ENCODE measurements around the gene ANTXR1.
"Not testable (repeated sequence)": the region's sequence is repeated elsewhere in the genome, so short reads cannot be mapped to it uniquely, and the experiment has no call there.

ANTXR1 gene

GRCh38 chr2:69210385-69210784, 197.4 kb downstream of the ANTXR1 start:
- no peak for DNase-seq (ENCODE audit: low spot score)

GRCh38 chr2:69211048-69211447, 198.1 kb downstream of the ANTXR1 start:
- no peak for DNase-seq (ENCODE audit: low spot score)

- DNase-seq (ENCODE audit: low spot score), result no peak
These were observed 198.7 kb downstream of the ANTXR1 start for GRCh38 chr2:69211686-69212085.

GRCh38 chr2:69212238-69213028, 199.5 kb downstream of the ANTXR1 start:
- no peak for DNase-seq (ENCODE audit: low spot score)

GRCh38 chr2:69213201-69213600, 200.2 kb downstream of the ANTXR1 start:
- DNase-seq (ENCODE audit: low spot score), result no peak

GRCh38 chr2:69213782-69214181, 200.8 kb downstream of the ANTXR1 start:
- no peak for DNase-seq (ENCODE audit: low spot score)

- no peak for DNase-seq (ENCODE audit: low spot score)
These were observed 201.9 kb downstream of the ANTXR1 start for GRCh38 chr2:69214898-69215297.

GRCh38 chr2:69216535-69217332, 203.8 kb downstream of the ANTXR1 start:
- no peak for DNase-seq (ENCODE audit: low spot score)

GRCh38 chr2:69217333-69218080, 204.5 kb downstream of the ANTXR1 start:
- no peak for DNase-seq (ENCODE audit: low spot score)

GRCh38 chr2:69221512-69221911, 208.5 kb downstream of the ANTXR1 start:
- no peak for DNase-seq (ENCODE audit: low spot score)

GRCh38 chr2:69221960-69222751, 209.2 kb downstream of the ANTXR1 start:
- no peak for DNase-seq (ENCODE audit: low spot score)

GRCh38 chr2:69222953-69223658, 210.1 kb downstream of the ANTXR1 start:
- DNase-seq (ENCODE audit: low spot score), result peak; percentile 34

GRCh38 chr2:69223759-69224511, 211.0 kb downstream of the ANTXR1 start:
- DNase-seq (ENCODE audit: low spot score), result no peak

- no peak for DNase-seq (ENCODE audit: low spot score)
These were observed 211.5 kb downstream of the ANTXR1 start for GRCh38 chr2:69224512-69224837.

GRCh38 chr2:69225933-69226332, 213.0 kb downstream of the ANTXR1 start:
- no peak for DNase-seq (ENCODE audit: low spot score)

GRCh38 chr2:69226903-69227302, 213.9 kb downstream of the ANTXR1 start:
- no peak for DNase-seq (ENCODE audit: low spot score)

GRCh38 chr2:69227716-69228115, 214.7 kb downstream of the ANTXR1 start:
- no peak for DNase-seq (ENCODE audit: low spot score)

- DNase-seq (ENCODE audit: low spot score), result not testable (repeated sequence)
These were observed 218.0 kb downstream of the ANTXR1 start for GRCh38 chr2:69230946-69231345.

GRCh38 chr2:69231612-69232277, 218.8 kb downstream of the ANTXR1 start:
- DNase-seq (ENCODE audit: low spot score), result no peak

- not testable (repeated sequence) for DNase-seq (ENCODE audit: low spot score)
These were observed 222.9 kb downstream of the ANTXR1 start for GRCh38 chr2:69235835-69236234.
